ENCODE results near the gene LIMS1.

The LIMS1 gene

GRCh38 chr2:108552566-108552965 is 18.3 kb downstream of the LIMS1 start:
- DNase-seq (ENCODE audit: low read depth): no peak

GRCh38 chr2:108553209-108553919 is 19.1 kb downstream of the LIMS1 start:
- no peak for DNase-seq (ENCODE audit: low read depth)

- no peak for DNase-seq (ENCODE audit: low read depth)
Observed at GRCh38 chr2:108554528-108554927, 20.3 kb downstream of the LIMS1 start.

GRCh38 chr2:108555572-108555971 is 21.3 kb downstream of the LIMS1 start:
- DNase-seq (ENCODE audit: low read depth): no peak

GRCh38 chr2:108556581-108556980 is 22.3 kb downstream of the LIMS1 start:
- DNase-seq (ENCODE audit: low read depth): peak; percentile 64

GRCh38 chr2:108560241-108560811 is 26.1 kb downstream of the LIMS1 start:
- DNase-seq (ENCODE audit: low read depth): no peak

DNA sequence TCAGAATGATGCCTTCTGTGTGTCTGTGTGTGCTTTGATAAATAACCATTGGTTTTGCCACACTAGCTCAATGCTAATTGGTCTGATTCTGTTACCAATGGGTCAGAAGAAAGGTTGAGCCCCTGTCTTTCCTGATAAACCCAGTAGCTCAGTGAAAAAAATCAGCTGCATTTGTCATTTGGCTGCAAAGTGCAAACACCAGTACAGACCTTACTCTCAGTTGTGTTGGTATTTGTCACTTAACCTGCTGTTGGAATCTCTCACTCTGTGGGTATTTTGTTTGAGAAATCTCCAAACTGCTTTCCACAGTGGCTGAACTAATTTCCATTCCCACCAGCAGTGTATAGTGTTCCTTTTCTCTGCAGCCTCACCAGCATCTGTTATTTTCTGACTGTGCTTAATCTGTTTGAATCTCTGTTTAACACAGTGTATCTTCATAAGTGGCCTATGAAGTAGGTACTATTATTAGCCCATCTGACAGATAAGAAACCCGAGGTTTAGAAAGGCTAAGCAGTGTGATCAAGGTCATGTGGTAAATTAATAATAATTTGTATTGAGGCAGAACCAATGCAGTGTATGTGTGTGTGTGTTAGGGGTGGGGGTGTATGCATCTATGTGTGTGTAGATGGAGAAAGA is 26.7 kb downstream of the LIMS1 start:
- no peak for DNase-seq (ENCODE audit: low read depth)

GRCh38 chr2:108562274-108562673 is 28.0 kb downstream of the LIMS1 start:
- DNase-seq (ENCODE audit: low read depth): no peak

GRCh38 chr2:108564510-108564909 is 30.2 kb downstream of the LIMS1 start:
- no peak for DNase-seq (ENCODE audit: low read depth)

GRCh38 chr2:108565778-108566375 is 31.6 kb downstream of the LIMS1 start:
- no peak for DNase-seq (ENCODE audit: low read depth)

DNA sequence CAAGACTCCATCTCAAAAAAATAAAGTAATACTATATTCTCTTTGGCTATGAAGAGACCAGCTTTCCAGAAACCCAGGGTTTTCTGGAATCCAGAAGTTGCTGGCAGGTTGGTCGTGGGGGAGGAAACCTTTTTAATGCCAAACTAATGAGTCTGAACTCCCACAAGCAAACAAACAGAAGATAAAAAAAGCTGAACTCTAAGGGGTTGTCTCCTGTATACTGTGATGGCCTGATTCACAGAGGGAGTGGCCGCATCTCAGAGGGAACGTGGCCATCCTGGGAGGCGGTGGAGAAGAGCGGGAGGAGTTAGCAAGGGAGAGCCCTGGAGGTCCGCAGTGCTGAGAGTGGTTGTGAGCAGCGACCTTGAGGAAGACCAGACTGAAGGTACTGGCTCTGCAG is 36.1 kb downstream of the LIMS1 start:
- peak; percentile 89 for DNase-seq (ENCODE audit: low read depth)

DNA sequence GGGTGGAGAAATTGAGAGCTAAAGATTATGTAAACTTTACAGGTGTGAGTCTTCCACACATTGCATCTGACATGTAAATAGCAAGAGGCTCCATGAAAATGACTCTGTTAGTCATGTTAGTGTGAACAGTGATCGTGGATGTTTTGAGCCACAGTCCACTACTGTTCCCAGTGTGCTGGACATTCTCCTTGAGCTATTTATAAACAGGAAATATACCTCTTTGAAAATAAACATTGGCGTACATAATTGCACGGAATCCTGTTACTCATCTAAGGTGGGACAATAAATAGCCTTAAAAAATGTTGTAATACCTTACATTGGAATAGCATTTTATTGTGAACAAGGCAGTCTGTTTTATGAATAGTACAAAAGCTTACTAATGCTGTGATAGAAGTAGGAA is 37.0 kb downstream of the LIMS1 start:
- DNase-seq (ENCODE audit: low read depth): peak; percentile 66

DNA sequence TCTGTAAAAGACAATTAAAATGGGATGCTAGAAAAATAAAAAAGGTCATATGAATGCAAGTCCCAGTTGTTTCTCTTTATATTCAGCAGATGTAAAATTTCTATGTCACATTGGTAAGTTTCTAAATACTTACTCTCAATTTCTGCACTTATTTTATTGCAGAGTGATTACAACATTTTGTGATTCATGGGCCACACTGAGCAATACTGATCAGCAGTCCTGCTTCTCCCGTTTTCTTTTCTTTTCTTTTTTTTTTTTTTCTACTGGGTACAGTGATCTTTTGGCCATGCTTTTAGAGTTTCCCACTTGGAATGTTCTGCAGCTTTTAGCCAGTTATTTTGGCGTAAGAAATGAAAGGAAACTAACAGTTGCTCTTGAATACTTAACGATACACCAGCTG is 38.8 kb downstream of the LIMS1 start:
- DNase-seq (ENCODE audit: low read depth): peak; percentile 83

DNA sequence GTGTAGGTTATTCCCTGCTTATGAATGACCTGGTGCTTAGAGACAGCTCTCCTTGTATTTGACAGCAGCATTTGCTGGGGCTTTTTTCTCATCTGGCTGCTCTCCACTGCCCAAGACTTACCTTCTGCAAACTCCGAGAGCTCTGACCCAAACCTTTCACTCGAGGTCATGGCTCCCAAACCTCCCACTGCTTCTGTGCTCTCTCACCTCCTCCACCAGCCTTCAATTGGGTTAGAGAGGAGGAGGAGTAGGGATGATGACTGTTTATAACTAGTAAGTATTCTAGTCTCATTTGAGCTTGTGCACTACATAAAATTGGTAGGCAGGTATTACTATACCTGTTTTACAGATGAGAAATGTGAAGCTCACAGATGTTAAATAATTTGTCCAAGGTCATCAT is 40.1 kb downstream of the LIMS1 start:
- DNase-seq (ENCODE audit: low read depth): no peak

DNA sequence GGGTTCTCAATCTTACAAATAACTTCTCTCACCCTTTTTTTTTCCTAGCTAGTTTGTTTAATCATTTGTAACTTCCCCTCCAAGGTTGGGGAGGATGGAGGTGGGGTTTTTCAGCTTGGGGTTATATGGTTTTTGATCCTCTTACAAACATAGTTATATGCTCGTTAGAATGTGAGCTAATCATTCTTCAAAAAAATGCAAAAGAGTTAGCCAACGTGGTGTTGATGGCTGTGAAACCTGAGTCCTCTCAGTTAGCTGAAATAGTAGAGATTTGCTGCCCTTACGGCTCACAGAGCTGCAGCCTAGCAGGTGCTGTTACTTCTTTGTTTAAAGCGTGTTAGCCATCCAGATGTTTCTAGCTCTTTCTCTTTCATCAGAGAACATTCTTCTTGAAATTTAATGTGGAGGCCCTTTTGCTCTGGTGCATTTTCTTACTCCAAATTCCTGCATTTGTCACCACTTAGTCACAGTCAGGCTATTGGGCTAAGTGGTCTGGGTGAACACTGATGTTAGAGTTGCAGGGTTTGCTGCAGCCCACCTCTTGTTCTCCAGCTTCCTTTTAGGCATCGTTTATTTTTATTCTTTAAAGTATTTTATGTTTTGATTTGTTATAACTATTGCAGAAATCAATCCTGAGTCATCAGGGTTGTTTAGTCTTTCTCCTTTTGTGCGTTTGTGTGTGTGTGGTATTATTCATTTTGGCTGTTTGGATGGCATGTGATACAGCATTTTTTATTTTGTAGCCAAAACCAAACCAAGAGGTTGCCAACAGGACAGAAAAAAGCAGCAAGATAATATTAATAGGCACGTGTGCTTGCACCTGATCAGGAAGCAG is 41.1 kb downstream of the LIMS1 start:
- DNase-seq (ENCODE audit: low read depth): peak; percentile 81

DNA sequence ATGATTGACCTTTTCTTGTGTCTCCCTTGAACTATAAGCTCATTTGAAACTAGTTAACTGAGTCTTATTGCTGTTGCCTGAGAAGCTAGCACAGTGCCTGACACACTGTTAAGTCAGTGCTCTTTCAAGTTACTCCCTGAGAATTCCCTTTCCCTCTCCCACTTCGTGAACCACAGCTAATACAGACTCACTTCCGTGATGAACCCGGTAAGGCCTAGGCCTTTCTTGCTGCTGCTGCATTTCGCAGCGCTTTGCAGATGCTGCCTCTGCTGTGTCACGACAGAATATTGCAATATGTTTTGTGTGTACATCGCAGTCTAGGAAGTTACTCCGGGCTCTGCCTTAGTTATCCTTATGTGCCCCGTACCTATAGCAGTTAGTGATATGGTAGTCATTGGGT is 42.8 kb downstream of the LIMS1 start:
- no peak for DNase-seq (ENCODE audit: low read depth)

DNA sequence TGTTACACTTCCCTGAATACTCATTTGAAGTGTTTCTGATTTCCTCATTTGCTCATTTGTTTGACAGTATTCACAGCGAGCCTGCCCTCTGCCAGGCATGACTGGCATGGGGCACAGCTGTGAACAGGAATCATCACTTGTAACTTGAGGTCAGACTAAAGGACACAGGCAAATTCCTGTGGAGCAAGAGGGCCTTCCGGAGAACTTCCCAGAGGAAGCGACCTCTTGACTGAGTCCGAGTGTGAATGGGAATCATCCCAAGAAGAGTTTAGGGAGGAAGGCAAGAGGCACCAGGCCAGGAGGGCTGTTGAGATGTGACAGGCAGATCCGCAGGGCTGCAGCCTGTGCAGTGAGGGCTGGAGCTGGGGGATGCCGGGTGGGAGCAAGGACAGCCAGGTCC is 45.4 kb downstream of the LIMS1 start:
- DNase-seq (ENCODE audit: low read depth): no peak

DNA sequence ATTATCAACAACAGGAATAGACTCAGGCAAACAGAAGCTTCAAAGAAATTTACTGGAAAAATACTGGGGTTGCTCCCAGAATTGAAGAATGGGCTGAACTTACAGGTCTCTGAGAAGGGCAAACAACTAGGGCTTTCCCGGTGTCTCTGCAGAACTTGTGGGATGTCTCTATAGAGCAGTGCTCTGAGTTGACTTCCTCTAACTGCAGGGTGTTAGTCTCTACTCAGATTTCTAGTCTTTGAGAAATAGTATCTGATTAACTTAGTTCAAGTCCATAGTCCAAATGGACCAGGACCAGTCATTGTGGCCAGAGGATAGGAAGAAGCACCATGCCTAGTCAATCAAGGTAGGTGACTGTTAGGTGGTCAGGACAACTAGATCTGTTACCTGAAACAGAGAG is 45.8 kb downstream of the LIMS1 start:
- DNase-seq (ENCODE audit: low read depth): peak; percentile 21

GRCh38 chr2:108583903-108584520 is 49.7 kb downstream of the LIMS1 start:
- DNase-seq (ENCODE audit: low read depth): peak; percentile 88

DNA sequence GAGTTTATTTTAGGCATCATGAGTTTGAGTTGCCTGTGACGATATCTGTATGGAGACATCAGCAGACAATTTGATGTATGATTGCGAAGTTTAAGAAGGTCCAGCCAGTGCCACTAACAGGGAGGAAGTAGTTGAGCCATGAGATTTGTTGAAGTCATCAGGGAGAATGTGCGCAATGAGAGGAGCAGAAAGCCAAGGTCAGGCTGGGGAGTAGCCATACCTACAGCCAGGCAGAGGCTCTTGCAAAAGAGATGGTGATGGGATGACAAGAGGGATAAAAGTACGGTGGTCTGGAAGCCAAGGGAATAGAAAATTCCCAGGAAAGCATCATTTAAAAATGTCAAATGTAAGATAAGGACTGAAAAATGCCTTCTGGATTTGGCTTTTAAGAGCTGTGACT is 51.2 kb downstream of the LIMS1 start:
- peak; percentile 74 for DNase-seq (ENCODE audit: low read depth)

GRCh38 chr2:108586116-108586515 is 51.8 kb downstream of the LIMS1 start:
- DNase-seq (ENCODE audit: low read depth): peak; percentile 44

- no peak for DNase-seq (ENCODE audit: low read depth)
Observed at GRCh38 chr2:108586631-108587030, 52.4 kb downstream of the LIMS1 start.
